ENCODE data around the gene SPEM2.
"Not testable (repeated sequence)": the region's sequence is repeated elsewhere in the genome, so short reads cannot be mapped to it uniquely, and the experiment has no call there.

SPEM2 gene

DNA sequence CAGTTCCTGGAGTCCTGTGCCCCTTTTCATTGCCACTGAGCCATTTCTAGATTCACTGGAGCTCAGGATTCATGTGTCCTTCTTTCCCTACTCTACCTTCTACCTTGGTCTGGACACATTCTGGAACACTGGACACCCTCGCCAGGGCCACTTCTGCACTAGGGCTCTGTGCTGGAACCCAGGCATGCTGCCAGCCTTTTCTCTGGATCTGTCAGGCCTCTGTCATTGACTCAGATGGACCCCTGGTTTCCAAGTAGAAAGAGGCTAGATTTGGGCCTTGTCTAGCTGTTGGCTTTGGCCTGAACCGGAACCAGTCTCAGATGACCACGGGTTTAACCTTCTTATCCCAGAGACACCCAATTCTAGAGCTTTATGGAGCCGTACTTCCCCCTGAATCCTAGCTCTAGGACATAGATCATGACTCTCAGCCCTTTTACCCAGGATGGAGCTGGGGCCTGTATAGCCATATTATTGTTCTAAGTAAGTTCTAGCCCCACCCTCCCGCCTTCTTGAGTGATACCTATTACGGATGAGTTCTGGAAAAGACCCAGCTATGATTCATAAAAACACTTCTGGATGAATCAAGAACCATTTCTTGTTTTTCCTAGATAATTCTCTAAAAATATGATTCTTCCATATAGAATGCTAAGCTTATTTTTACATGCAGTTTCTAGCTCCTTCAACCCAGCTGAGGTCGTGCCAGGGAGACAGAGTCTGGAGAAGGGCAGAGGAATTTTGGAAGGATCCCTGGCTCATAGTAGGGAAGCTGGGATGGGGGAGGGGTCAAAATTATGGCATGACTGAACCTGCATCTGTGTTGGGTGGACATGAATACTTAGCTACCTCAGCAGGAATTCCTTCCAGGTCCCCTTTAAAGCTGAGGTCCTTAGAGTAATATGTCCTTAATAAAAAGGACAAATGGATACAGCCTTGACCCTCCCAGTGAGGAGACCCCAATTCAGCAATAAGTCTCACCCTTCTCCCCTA, 18.4 kb downstream of the SPEM2 start:
- DNase-seq, result no peak

DNA sequence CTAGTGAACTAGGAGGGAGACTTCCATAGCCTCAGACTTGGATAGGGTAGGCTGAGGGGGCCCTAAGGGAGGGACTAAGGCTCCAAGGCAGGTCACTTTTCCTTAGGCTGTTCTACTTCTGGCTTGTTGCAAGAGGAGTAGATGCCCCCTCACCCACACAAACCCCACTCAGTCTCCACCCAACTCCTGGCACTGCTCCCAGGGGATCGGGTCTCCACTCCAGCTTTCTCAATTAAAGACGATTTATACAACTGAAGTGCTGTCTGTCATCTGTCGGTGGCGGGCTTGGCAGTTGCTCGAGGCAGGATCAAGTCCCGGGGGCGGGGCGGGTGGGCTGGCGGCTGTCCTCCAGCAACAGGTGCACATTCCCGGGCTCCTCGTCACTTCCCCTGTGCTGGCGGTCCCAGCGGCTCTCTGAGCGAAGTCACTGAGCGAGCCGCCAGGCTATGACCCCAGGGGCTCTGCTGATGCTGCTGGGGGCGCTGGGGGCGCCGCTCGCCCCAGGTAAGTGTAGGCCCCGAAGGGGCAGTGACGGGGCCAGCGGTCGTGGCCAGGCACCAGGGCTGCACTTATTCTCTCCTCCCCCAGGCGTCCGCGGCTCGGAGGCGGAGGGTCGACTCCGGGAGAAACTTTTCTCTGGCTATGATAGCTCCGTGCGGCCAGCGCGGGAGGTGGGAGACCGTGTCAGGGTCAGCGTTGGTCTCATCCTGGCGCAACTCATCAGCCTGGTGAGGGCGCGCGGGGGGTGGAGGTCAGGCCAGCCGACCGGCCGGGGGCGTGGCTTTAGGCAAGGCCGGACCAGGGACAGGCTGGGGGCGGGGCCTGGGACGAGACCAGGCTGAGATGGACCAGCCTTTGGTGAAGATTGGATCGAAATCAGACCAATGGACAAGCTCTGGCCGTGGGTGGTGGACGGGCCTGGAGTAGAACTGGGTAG, 19.5 kb downstream of the SPEM2 start, which contains the start of gene CHRNB1:
Gene CHRNB1, plus strand, starts transcription at position 380 of the 937 bp plus-strand sequence. Its CDS starts 67 bp downstream, at position 447.
- no peak for DNase-seq

DNA sequence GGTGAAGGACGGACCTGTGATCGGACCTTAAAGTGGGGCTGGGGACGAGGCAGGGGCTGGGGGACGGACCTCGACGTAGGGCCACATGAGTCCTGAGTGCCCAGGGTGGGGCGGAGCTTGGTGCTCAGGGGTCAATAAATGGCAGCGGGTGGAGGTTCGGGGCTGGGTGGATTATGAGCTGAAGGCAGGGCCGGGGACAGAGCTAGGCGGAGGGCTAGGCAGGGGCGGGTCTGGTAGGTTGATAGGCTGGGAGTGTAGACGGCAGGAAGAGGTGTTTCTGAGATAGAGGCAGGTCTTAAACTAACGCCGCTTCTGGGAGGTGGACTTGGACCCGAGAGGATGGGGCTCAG, 20.2 kb downstream of the SPEM2 start:
- DNase-seq, result no peak

DNA sequence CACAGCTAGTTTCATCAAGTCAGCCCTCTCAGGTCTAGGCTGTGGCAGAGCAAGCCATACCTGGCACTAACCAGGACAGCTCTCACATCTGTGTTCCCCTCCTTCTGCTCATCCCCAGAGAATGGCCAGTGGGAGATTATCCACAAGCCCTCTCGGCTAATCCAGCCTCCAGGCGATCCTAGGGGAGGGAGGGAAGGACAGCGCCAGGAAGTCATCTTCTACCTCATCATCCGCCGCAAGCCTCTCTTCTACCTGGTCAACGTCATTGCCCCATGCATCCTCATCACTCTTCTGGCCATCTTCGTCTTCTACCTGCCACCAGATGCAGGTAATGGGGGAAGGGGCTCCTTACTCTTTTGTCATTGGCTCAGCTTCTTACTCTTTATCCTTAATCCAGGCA, 23.0 kb downstream of the SPEM2 start:
- DNase-seq, result no peak

DNA sequence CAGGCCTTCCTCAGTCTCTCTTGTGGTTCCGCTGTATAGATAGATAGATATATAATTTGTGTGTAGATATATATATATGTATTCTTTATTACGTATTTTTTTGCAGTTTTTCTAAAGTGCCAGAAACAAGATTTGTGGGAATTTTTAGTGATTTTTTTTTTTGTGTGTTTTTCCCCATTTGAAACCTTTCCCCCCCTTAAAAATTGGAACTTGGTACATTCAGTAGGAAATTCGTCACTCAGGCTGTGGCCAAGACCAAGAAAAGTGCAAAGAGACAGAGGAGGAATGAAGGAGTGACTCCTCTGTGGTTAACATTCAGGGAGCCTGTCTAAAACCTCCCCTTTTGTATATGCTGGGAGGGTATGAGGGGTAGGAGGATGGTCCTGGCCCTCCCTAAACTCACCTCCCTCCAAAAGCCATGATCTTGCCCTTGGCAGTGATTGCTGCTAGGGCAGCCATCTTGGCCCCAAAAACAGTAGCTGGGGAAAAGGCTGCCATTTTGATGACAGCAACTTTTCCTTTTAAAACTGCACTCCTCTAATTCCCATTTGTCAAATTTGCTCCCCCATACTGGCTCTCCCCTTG, 34.6 kb downstream of the SPEM2 start:
- DNase-seq, result no peak

DNA sequence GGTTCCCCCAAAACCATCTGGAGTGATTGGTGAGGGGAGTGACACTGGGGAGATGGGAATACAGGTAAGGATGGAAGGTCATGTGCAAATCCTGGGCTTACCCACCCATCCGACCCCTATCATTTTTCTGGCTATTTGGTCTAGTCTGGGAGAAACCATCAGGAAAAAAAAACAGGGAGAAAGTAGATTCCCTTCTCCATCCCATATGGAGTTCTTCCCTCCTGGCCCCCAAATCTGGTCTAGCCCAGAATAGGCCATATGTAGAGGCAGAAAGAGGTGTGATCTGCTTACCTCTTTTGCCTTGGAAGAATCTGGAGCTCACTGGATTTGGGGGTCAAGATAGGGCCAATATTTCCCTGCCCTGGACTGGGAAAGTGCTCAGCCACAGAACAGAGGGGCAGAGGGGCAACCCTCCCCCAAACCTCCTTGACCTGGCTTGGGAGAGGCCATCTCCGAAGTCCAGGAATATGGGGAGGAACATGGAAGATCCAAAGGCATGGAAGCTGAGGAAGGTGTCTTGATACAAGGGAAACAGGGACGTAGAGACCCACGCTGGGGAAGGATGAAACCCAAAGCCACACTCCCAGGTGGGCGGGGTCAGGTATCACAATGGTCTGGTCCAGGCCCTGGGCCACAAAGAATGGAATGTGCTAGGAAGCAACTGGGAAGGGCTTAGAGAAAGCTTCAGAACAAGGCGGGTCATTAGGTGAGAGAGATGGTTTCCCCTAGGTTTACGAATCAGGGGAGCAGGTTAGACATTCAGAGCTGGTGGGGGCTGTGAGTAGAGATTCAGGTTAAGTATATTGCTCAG, 35.6 kb downstream of the SPEM2 start:
- no peak for DNase-seq

DNA sequence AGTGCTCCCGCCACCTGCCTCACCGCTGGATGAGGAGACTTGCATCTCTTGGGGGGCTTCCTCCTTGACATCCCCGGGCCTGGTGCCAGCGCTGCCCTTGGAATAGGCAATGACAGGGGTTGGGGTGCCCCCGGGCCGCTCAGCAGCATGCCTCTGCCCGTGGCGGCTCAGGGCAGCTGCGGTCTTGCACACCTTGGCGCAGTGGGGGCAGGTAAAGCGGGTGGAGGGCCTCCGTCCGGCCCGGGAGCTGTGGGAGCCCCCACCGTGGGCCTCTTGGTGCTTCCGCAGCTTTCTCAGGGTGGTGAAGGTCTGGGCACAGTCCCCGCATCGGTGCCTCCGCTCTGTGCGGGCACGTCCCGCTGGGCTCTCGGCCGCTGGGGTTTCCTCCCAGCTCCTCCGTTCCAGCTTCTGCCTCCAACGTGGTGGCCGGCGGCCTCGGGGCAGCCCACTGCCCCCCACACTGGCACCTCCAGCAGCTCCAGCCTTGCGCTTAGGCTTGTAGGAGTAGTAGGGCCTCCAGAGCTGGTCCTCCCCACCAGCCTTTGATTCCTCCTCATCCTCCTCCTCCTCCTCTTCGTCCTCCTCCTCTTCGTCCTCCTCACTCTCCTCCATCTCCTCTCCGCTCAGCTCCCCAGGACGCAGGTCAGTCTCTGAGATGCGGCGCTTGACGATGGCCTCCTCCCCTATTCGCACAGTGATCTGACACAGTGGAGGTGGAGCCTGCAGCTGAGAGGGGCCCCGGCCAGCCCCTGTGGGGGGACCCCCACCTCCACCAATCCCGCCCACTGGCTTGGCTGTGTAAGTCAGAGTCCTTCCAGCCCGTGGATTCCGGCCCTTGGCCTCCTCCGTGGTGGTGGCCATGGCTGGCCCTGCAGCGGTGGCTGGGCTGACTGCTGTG, 37.3 kb downstream of the SPEM2 start:
- DNase-seq, result no peak

DNA sequence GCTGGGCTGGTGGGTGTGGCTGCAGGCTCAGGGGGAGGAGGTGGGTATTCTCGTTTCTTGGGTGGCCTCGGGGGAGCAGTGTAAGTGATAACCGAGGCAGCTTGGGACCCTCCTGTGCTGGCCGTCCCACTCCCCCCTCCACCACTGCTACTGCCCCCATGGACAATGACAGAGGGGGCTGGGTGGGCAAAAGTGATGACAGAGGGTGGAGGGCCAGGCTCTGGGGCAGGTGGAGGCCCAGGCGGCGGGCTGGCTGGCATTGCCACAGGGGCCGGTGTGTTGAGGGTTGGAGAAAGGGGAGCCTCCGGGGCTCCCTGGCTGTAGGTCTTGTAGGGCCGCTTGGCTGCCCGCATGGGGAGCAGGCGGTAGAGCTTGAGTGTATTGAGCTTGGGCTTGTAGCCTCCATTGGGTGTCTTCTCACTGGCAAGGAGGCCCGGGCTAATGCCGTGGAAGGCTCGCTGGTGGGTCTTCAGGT, 38.0 kb downstream of the SPEM2 start:
- DNase-seq, result no peak

DNA sequence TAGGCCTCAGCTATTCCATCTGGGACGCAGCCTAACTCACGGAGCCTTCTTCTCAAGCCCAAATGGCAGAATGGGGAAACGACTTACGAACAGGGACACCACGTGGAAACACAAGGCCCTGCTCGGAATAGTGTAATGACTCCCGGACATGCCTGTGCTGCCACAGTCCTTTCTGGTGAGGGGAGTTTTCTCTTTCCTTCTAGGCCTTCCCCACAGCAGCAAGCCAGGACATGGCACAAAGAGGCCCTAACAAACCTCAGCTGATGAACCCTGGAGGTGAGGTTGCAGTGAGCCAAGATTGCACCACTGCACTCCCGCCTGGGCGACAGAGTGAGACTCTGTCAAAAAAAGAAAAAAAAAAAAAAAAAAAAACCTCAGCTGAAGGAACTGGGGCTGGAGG, 38.7 kb downstream of the SPEM2 start:
- DNase-seq, result no peak

DNA sequence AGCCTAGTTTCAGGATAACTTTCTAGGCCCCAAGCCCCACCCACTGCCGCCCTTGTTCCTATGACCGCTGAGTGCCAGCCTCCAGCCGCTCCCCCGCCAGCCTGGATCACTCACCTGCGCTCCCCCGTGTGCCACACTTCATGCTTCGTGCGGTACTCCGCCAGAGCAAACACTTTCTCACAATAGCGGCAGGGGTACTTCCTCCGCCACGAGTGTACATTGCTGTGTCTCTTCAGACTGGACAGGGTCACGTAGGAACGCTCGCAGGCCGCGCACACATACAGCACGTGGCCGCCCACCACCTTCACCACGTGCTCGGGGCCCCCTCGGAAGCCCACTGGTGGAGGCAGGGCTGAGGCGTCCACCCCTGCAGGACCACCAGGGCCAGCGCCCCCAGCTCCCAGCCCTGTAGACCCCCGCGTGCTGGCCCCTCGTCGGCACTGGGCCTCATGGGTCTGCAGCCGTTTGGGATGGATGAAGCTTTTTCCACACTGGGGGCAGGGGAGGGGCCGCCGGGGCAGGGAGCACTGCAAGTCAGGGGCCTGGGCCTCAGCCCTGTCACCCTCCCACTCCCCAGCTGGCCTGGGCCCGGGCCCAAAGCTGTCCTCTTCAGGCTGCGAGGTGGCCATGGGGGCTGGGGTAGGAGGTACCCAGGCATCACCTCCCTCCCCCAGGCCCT, 40.3 kb downstream of the SPEM2 start:
- no peak for DNase-seq

DNA sequence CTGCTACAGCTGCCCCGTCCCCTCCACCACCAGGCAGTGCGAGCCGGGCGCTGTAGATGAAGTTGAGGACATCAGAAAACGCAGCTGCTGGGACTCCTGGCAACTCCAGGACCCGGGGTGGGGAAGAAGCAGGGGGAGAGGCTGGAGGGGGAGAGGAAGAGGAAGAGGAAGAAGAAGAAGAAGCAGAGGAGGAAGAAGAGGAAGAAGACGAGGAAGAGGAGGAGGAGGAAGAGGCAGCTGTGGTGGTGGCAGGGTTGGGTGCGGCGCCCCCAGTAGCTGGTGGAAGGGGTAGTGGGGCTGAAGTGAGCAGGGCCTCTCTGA, 40.9 kb downstream of the SPEM2 start:
- DNase-seq, result no peak

DNA sequence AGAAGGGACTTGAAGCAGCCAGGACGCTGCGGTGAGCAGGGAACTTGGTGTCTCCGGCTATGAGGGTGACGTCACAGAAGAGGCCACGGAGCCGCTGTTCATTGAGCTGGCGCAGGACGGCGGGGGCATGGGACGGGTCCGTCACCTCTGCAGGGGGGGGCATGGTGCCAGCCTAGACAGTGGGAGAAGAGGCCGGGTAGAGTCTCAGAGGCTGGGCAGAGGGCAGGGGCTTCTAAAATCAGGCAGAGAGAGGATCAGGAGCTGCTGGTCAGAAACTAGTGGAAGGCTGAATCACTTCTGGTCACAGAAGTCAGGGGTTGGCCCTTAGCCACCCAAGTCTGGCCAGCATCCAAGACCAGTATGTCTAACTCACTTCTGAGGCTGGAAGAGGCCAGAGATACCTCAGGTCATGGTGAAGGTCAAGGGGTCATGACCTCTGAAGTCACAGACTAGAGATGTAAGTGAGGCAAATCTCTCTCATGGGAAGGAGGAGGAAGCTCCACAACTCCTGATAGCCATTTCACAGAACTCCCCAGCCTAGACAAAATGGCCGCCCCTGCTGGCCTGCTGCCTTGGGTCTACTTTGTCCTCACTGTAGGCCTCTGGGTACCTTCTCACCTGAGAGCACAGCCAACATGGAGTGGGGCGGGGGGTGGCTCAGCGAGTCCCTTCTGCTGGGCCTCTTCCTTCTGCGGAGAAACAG, 41.4 kb downstream of the SPEM2 start:
- no peak for DNase-seq

DNA sequence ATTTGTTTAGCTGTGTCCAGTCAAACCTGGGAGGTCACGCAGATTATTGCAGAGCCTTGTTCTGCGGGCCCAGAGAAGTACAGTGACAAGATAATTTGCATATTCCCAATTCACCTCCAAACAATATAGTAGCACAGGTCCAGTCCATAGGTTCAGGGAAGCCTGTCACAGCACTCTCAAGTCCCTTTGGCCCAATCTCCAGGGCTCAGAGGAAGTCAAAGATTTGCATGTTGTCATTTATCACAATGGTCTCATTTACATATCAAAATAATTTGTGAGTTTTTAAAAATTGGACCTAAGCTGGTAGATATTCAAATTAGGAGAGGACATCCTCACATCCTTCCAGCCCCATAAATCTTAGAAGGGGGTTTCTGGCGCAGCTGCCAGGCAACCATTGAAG, 42.1 kb downstream of the SPEM2 start:
- DNase-seq, result no peak

DNA sequence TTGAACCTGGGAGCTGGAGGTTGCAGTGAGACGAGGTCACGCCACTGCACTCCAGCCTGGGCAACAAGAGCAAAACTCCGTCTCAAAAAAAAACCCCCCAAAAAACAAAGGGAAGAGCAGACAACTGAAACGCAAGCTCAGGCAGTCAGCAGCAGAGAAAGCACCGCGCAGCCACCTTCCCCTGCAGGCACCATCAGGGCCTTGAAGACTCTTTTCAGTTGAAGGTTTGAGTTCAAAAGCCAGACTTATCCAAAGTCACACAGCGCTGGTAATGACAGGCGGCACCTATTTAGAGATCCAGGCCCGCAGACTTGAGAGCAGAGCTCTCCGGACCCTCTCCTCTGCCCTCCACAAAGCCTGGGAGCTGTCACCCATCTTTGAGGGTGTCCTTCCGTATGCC, 42.9 kb downstream of the SPEM2 start:
- no peak for DNase-seq

DNA sequence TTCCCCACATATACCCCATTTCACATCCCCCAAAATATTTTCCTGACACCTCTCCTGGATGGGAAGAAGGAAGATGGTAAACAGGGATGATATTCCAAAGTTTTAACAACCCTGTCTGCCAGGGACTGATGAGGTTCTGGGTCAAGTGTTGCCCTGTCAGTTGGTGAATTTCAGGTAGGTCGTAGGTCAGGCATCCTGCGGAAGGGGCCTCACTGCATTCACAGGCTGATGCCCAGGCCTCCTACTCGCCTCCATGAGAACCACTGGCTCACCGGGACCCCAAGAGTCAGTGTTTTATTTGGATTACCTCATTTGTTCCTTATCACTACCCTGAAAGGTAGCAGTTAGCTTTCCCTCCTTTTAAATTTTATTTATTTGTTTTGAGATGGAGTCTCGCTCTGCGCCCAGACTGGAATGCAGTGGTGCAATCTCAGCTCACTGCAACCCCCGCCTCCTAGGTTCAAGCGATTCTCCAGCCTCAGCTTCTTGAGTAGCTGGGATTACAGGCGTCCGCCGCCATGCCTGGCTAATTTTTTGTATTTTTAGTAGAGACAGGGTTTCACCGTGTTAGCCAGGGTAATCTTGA, 43.5 kb downstream of the SPEM2 start:
- DNase-seq, result no peak

DNA sequence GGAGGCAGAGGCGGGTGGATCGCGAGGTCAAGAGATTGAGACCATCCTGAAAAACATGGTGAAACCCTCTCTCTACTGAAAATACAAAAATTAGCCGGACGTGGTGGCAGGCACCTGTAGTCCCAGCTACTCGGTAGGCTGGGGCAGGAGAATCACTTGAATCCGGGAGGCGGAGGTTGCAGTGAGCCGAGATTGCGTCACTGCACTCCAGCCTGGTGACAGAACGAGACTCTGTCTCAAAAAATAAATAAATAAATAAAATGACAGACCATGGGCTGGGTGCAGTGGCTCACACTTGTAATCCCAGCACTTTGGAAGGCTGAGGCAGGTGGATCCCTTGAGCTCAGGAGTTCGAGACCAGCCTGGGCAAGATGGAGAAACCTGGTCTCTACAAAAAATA, 44.4 kb downstream of the SPEM2 start:
- not testable (repeated sequence) for DNase-seq

DNA sequence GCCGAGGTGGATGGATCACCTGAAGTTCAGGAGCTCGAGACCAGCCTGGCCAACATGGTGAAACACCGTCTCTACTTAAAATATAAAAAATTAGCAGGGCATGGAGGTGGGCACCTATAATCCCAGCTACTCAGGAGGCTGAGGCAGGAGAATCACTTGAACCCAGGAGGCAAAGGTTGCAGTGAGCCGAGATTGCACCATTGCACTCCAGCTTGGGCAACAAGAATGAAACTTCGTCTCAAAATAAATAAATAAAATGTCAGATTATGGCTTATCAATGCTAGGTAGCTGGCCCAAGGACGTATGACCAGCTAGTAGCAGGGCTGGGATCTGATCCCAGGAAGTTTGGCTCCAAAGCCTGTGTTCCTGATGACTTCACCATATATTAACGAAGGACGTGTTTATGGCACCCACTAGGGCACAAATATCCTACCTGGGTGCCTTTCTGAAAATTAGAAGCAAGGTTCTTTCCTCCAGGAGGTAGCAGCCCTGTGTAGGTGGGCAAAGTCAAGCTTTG, 45.1 kb downstream of the SPEM2 start:
- not testable (repeated sequence) for DNase-seq

DNA sequence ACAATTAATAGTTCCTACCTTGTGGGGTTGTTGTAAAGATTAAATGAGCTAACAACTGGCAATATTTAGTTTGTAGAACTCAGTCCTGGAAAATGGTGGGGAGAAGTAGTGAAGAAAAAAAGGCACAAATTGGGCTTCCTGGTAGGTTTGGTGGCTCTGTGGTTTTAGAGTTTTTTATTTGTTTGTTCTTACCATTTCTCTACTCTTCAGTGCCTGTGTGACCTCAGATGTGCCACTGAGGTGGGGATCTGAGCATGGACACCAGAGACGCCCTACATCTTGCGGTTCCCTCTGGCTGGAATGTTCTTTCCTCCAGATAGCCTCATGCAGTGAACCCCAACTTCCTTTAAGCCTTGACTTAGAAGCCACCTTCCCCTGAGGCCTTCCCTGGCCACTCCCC, 46.3 kb downstream of the SPEM2 start:
- DNase-seq, result no peak

DNA sequence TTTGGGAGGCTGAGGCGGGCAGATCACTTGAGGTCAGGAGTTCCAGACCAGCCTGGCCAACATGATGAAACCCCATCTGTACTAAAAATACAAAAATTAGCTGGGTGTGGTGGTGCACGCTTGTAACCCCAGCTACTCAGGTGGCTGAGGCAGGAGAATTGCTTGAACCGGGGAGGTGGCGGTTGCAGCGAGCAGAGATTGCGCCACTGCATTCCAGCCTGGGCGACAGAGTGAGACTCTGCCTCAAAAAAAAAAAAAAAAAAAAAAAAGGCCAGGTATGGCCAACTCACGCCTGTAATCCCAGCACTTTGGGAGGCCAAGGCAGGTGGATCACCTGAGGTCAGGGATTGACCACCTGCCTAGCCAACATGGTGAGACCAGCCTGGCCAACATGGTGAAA, 49.4 kb downstream of the SPEM2 start:
- not testable (repeated sequence) for DNase-seq

Data from NCI-H1694 treated with DMSO at 0.1 percent for 48 hours (cell line).